HG03060 (cell line): ENCODE data around the gene MIDN.

ENCODE experiments used
- ATAC-seq: cut with Tn5 transposase; IDR thresholded peaks from one replicate; pipeline ENCODE4 v1.9.1; 2021; ENCODE audit warnings: low read depth, moderate number of reproducible peaks; ENCODE audit not compliant: unreplicated experiment

Gene MIDN

DNA sequence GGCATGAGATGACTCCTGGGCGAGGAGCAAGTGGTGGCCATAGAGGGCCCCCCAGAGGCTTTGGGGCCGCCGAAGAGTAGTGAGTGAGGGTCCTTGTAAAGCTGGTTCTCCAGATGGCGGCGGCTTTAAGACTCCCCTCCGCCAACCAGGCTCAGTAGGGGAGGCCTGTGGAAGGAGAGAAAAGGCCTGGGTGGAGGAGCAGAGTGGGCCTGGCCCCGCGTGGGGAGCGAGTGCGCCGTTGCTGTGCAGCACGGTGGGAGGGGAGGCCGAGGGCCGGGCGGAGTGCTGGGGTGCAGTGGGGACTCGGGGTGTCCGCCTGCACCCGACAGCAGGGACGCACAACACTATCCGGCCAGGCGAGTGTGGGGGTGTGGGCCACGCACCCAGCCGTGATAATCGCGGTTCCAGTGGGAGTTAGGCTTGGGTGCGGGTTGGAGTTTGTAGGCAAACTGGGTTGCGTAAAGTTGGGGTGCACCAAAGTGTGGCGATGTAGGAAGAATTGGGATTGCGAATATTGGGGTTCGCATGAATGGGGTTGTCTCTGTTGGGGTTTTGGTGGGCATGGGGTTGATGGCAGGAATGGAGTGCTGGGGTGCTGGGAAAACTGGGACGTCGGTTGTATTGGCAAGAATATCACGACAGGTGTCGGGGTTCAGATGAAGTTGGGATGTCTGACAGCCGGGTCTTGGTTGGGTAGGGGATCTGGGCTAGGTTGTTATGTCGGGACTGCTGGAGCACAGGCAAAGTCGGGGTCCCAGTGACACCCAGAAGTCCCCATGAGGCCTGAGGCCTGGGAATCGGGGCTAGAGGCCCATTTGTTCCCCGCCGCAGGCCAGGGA lies 20.1 kb downstream of the MIDN start:
- no peak for ATAC-seq

DNA sequence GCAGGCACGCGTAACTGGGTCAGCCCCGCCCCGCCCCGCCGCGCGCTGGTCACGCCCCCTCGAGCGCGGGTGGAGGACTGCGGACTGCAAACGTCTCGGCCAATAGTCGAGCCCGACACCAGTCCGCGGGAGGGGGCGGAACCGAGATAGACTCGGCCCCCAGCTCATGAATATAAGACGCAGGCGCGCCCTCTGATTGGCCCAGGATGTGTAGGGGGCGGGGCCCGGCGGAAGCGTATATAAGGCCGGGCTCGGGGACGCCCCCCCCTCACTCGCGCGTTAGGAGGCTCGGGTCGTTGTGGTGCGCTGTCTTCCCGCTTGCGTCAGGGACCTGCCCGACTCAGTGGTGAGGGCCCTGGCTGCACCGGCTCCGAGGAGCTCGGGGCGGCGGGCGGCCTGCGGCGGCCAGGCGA lies 20.7 kb downstream of the MIDN start, which contains the start of gene CIRBP:
Gene CIRBP (plus strand): TSS at position 268 of the 413 bp plus-strand sequence. CDS start 1,602 bp downstream, outside the sequence.
- peak; percentile 32 for ATAC-seq

GRCh38 chr19:1269478-1270212 lies 21.3 kb downstream of the MIDN start:
- ATAC-seq: peak; percentile 3

DNA sequence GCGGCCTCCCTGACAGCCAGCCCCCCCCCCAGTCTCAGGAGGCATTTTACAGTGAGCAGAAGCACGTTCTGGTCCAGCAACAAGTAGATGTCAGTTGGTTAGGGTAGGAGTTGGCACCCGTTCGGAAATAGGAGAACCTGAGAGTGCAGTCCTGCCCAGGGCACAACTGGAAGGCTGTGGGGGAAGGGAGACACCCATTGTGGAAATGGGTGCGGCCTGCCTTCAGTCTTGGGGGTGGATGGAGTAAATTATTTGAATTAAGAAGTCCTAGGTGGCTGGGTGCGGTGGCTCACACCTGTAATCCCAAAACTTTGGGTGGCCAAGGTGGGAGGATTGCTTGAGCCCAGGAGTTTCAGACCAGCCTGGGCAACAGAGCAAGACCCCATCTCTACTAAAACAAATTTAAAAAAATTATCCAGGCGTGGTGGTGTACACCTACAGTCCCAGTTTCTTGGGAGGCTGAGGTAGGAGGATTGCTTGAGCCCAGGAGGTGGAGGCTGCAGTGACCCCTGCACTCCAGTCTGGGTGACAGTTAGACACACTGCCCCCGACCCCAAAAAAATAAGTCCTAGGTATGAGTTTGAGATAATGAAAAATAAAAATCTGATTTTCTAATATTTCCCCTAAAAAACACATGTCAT lies 21.9 kb downstream of the MIDN start:
- ATAC-seq: no peak

GRCh38 chr19:1270854-1271527 lies 22.6 kb downstream of the MIDN start:
- no peak for ATAC-seq

DNA sequence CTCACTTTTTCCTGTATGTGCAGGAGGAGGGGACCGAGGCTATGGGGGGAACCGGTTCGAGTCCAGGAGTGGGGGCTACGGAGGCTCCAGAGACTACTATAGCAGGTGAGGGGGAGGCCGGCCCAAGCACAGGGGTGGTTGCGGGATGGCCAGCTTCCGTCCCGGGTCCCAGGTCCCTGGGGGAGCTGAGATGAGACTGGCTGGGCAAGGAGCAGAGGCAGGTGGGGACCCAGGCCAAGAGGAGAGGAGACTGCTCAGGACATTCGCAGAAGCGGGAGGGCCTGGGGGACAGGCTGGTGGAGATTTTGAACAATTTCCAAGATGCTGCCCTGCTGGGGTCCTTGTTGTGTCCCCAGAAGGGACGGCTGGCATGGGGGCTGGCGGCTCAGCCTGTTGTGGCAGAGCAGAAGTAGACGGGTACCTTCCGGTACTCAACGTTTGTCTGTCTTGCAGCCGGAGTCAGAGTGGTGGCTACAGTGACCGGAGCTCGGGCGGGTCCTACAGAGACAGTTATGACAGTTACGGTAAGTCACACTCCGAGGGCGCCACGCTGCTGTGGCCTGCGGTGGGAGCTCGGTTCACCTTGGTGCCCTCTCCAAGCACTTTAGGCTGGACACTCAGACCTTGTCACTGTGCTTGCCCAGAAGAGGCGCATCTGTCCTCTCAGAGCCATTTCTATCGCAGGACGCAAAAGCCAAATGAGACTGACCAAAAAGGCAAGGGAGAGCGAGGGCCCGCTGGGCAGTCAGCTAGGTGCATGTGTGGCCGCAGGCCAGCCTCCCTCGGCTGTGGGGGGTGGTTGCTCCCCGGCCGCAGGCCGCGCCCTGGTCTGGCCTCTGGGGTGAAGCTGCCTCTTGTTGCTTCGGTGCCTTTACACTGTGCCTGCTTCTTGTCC lies 23.4 kb downstream of the MIDN start:
- no peak for ATAC-seq

GRCh38 chr19:1272423-1273262 lies 24.3 kb downstream of the MIDN start:
- no peak for ATAC-seq

DNA sequence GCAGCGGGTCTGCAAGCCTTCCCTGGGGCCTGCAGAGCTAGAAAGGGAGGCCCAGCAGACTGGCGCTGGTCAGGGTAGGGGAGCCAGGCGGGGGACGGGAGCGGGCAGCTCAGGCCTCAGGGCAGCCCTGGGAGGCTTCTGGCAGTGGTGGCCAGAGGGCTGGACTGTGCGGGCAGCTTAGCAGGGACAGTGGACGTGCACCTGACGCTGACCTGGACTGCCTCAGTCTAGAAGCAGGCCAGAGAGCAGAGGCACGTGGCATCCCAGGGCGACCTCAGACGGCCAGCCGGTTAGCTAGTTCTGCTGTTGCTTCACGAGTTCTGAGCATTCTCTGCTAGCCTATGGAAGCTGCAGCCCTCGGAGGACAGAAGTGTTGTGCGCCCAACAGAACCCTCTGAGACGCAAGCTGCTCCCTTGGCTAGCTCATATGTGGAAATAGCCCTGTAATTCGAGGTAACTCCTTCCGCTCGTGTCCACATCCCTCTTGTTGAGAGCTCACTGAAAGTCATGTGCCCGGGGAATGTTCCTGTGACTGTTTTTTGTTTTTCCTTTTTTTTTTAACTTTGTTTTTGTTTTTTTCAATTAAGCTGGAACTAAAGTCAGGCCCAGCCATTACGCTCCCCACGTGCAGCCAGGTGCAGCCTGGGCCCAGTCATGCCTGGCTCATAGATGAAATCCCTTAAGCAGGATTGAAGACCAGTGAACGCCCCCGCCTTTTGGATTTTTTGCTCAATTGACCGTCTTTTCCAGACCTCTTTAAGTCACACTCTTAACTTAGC lies 25.1 kb downstream of the MIDN start:
- ATAC-seq: no peak

DNA sequence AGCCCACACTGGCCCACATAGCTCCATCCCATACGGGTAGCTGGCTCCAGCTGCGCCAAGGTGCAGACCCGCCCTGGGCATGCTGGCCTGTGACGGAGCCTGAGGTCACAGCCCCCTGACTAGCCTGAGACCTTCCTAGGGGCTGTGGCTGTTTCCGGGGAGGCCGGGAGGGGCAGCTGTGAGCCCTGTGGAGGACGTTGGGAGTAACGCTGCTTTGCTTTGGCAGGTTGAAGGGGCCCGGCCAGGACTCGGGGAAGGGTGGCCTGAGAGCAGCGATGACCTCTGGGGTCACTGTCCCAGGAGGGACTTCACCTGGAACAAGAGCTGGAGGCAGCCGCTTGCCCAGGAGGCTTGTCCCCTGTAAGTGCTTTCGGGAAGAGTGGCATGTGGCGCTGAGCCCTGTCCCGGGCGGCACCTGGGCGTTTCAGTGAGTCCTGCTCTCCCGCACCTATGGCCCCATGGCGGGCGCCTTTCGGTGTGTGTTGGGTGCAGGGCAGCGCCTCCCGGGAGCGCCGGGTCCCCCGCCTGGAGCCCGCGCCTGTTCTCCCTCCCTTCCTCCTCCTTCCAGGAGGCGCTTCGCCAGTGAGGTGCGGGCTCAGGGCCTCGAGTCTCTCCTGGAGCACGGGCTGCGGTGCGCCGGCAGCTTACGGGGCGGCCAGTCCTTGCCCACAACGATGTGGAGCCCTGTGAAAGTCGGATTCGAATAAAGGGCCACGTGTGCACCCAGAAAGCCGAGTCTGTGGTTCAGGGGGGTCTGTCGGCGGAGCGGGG lies 25.9 kb downstream of the MIDN start:
- no peak for ATAC-seq

DNA sequence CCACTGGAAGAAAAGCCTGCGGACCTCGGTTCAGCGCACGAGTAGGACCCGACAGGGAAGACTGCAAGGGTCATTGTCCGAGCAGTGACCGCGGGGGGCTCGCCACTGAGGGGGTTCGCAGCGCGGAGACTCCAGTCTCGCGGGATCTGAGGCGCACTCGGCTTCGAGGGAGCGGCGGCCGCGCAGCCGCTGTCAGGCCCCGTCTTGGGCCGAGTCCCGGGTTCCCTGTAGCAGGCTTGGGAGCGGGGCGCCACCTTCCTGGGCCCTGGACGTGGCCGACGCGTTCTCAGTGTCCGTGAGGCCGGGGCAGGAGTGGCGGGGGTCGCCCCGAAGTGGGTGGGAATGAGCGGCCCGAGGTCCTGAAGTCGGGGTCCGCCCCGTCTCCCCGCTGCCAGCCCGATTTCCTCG lies 26.5 kb downstream of the MIDN start:
- ATAC-seq: no peak

- ATAC-seq: peak; percentile 58
Observed at GRCh38 chr19:1275260-1275975, 27.0 kb downstream of the MIDN start, which contains the start of gene FAM174C. Gene FAM174C (plus strand): TSS chr19:1275530. CDS start chr19:1275550, 20 bp downstream.

- no peak for ATAC-seq
Observed at GRCh38 chr19:1275976-1276627, 27.7 kb downstream of the MIDN start.

DNA sequence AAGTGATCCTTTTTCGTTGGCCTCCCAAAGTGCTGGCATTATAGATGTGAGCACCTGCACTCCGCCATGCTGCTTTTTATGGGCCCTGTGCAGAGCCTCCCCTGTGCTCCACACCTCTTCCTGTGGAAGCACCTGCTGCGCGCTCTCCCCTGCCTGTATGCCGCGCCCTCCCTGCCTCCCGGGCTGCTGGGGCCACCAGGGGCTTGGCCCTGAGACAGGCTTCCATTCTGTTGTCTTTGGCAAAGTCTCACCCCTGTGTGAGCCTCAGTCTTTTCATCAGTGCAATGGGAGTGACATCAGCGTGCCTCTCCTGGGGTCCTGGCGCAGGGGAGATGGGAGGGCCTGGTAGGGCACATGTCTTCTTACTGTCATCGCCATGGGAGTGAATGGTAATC lies 28.2 kb downstream of the MIDN start:
- ATAC-seq: no peak

GRCh38 chr19:1277061-1277460 lies 28.7 kb downstream of the MIDN start:
- no peak for ATAC-seq

- no peak for ATAC-seq
Observed at GRCh38 chr19:1278074-1278473, 29.7 kb downstream of the MIDN start.
